GM12801 (cell line): ENCODE results near the gene ZNF92.

Experiments
- CTCF ChIP-seq: IDR thresholded peaks from one replicate; pipeline ENCODE4 v1.5.1; 2011; ENCODE audit warnings: control low read depth; ENCODE audit not compliant: insufficient read length; ENCODE audit errors: extremely low read depth

Gene ZNF92

GRCh38 chr7:65409363-65409762, 35.7 kb downstream of the ZNF92 start:
- TF ChIP-seq CTCF = no peak

- no peak for TF ChIP-seq CTCF
Measured at GRCh38 chr7:65411249-65411648, 37.6 kb downstream of the ZNF92 start.

GRCh38 chr7:65422670-65423069, 49.0 kb downstream of the ZNF92 start:
- no peak for TF ChIP-seq CTCF

- no peak for TF ChIP-seq CTCF
Measured at GRCh38 chr7:65429642-65430343, 56.1 kb downstream of the ZNF92 start.

- TF ChIP-seq CTCF = no peak
Measured at GRCh38 chr7:65430344-65431186, 56.9 kb downstream of the ZNF92 start.

- TF ChIP-seq CTCF = no peak
Measured at GRCh38 chr7:65434307-65434706, 60.7 kb downstream of the ZNF92 start.

GRCh38 chr7:65436163-65436562, 62.5 kb downstream of the ZNF92 start:
- TF ChIP-seq CTCF = no peak
